Caco-2 (cell line): ENCODE results near the gene GPR78. TPM values are rescaled to one million over a fixed set of nuclear protein-coding genes. Genes with fewer than 3 reads are reported as not detected.

ENCODE experiments used
- Bru-seq: library from RNA; stranded (reverse); fragments of 400-500 nt; gene quantifications from one replicate; lab custom pipeline; 2021; lab: Mats Ljungman, UMichigan
- BruChase-seq, 2 experiments: library from RNA; stranded (reverse); fragments of 400-500 nt; gene quantifications; one replicate each; lab custom pipeline; 2021; lab: Mats Ljungman, UMichigan
- BruUV-seq: library from RNA; stranded (reverse); fragments of 400-500 nt; replicated peaks from 2 replicates; lab custom pipeline; 2021; lab: Mats Ljungman, UMichigan
- CTCF ChIA-PET: fragments of 300-600 bp; sonication (Branson Sonifier 250); formaldehyde crosslinking; loops from one replicate; lab custom pipeline; 2022; ENCODE audit warnings: antibody characterized with exemption; lab: Charles Lee
- POLR2A ChIA-PET: fragments of 300-600 bp; sonication (Branson Sonifier 250); formaldehyde crosslinking; loops from one replicate; lab custom pipeline; 2022; ENCODE audit warnings: antibody characterized with exemption; lab: Charles Lee
- DNase-seq, 2 experiments: peaks; one replicate each; pipeline versions ENCODE4 v3.0.0 to v3.0.0-alpha.2; 2020 to 2022
- H3K27me3 ChIP-seq: replicated peaks from 2 replicates; pipeline ENCODE4 v1.6.0; 2011; ENCODE audit warnings: low read length; ENCODE audit not compliant: control insufficient read depth, insufficient read depth
- H3K36me3 ChIP-seq: 2 replicates; pipeline ENCODE4 v1.5.1; 2011; ENCODE audit warnings: low read length; ENCODE audit not compliant: control insufficient read depth, insufficient read depth
- H3K4me1 ChIP-seq: fragments of 250-450 bp; sonication (Bioruptor Pico); 2 replicates; pipeline ENCODE4 v1.5.1; 2020; ENCODE audit warnings: mild to moderate bottlenecking
- H3K4me3 ChIP-seq: 2 replicates; pipeline ENCODE4 v1.5.1; 2011; ENCODE audit warnings: low read depth, mild to moderate bottlenecking, control low read depth, low read length
- H3K9me3 ChIP-seq: fragments of 250-450 bp; sonication (Bioruptor Pico); 2 replicates; pipeline ENCODE4 v1.5.1; 2020; ENCODE audit warnings: mild to moderate bottlenecking, moderate library complexity
- H3K27ac Mint-ChIP-seq: one replicate; pipeline ENCODE4 v1.8.0; 2022; ENCODE audit warnings: mixed read lengths; ENCODE audit not compliant: unreplicated experiment
- H3K27me3 Mint-ChIP-seq: one replicate; pipeline ENCODE4 v1.8.0; 2022; ENCODE audit warnings: mixed read lengths; ENCODE audit not compliant: insufficient read depth, unreplicated experiment
- H3K36me3 Mint-ChIP-seq: one replicate; pipeline ENCODE4 v1.8.0; 2022; ENCODE audit warnings: mild to moderate bottlenecking, mixed read lengths; ENCODE audit not compliant: insufficient read depth, unreplicated experiment
- H3K4me1 Mint-ChIP-seq: one replicate; pipeline ENCODE4 v1.8.0; 2022; ENCODE audit warnings: low read depth, mixed read lengths; ENCODE audit not compliant: unreplicated experiment
- H3K4me3 Mint-ChIP-seq: one replicate; pipeline ENCODE4 v1.8.0; 2022; ENCODE audit warnings: mild to moderate bottlenecking, moderate library complexity, mixed read lengths; ENCODE audit not compliant: unreplicated experiment
- H3K9me3 Mint-ChIP-seq: one replicate; pipeline ENCODE4 v1.8.0; 2022; ENCODE audit warnings: mixed read lengths; ENCODE audit not compliant: unreplicated experiment
- intact Hi-C: fragments of 100-400 bp; cut with micrococcal nuclease; formaldehyde crosslinking; loops from one replicate; pipeline ENCODE4 v1.10.0; 2022; ENCODE audit not compliant: unreplicated experiment
- long read RNA-seq: library from polyadenylated mRNA; stranded (forward); transcript quantifications from one replicate; pipeline ENCODE4 v2.0.0, GENCODE V29; 2022
- total RNA-seq: library from RNA; stranded (reverse); gene quantifications from 2 replicates; pipeline ENCODE4 v1.2.3, GENCODE V29; 2022
- TF ChIP-seq, protein P1 (sequence below), 2 experiments: fragments of 200-600 bp in 1 of 2; IDR thresholded peaks; 1 replicate in 1 of 2; 2 replicates in 1 of 2; pipeline versions ENCODE4 v1.5.1 to v1.8.0; 2011 to 2022; ENCODE audit warnings: antibody characterized with exemption in 1 of 2, control low read depth in 1 of 2, inconsistent platforms in 1 of 2, low read depth in 1 of 2, low read length in 1 of 2, mild to moderate bottlenecking in 1 of 2, moderate library complexity in 1 of 2; ENCODE audit not compliant: insufficient read depth in 1 of 2, severe bottlenecking in 1 of 2, unreplicated experiment in 1 of 2

The GPR78 gene, protein sequence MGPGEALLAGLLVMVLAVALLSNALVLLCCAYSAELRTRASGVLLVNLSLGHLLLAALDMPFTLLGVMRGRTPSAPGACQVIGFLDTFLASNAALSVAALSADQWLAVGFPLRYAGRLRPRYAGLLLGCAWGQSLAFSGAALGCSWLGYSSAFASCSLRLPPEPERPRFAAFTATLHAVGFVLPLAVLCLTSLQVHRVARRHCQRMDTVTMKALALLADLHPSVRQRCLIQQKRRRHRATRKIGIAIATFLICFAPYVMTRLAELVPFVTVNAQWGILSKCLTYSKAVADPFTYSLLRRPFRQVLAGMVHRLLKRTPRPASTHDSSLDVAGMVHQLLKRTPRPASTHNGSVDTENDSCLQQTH
- 0.68 and 0.79 TPM in 2 replicates for total RNA-seq
- Bru-seq, nascent RNA, result percentile 5 among the genes with signal in this experiment
- BruChase-seq, experiment 1, labeled RNA remaining after a 2-hour chase, result percentile 13 among the genes with signal in this experiment
- BruChase-seq, experiment 2, labeled RNA remaining after a 6-hour chase, result percentile 18 among the genes with signal in this experiment
- long read RNA-seq, result 0 reads

DNA sequence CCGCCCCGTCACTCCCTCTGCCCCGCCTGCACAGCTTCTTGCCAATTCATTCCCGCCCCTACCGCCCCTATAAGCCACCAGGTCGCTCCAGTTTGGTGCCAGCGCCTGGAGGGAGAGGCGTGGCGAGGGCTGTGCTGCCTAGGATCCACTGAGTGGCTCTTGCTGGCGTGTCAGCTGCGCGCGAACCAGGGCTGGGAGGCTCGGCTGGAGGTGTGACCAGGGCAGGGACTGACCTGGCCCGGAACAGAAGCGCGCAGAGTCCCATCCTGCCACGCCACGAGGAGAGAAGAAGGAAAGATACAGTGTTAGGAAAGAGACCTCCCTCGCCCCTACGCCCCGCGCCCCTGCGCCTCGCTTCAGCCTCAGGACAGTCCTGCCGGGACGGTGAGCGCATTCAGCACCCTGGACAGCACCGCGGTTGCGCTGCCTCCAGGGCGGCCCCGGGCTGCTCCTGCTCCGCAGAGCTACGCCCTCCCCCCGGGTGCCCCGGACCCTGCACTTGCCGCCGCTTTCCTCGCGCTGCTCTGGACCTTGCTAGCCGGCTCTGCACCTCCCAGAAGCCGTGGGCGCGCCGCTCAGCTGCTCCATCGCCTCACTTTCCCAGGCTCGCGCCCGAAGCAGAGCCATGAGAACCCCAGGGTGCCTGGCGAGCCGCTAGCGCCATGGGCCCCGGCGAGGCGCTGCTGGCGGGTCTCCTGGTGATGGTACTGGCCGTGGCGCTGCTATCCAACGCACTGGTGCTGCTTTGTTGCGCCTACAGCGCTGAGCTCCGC, at the start of gene GPR78:
Gene GPR78, plus strand, starts transcription at position 72 of the 773 bp plus-strand sequence. Its CDS starts 591 bp downstream, at position 663.
- intact Hi-C loops, result no loop called here
- H3K27ac Mint-ChIP-seq, result no peak within 1 kb of the TSS
- no peaks in the 10 kb centered on the region for H3K27me3 ChIP-seq
- H3K4me1 ChIP-seq, result no peaks in the 10 kb centered on the region
- BruUV-seq, result no TSS peak
- ChIA-PET CTCF (interaction anchor here (0.6 to 0.9 kb wide), 2 partner anchors 12 to 112 kb away, joined by 3 to 4 read pairs; no protein-coding TSS in a partner anchor), POLR2A (no interaction called here)
- peak; percentile 75 to 90 for DNase-seq
- no peak within 1 kb of the TSS for H3K4me3 ChIP-seq
- H3K9me3 ChIP-seq, result no peaks in the 10 kb centered on the region
- H3K27me3 Mint-ChIP-seq, result peaks cover 15% of the 10 kb centered on the region
- no peaks in the 10 kb centered on the region for H3K36me3 Mint-ChIP-seq
- no peaks in the 10 kb centered on the region for H3K9me3 Mint-ChIP-seq
- H3K36me3 ChIP-seq, result no peaks in the 10 kb centered on the region
- TF ChIP-seq, protein P1, sequence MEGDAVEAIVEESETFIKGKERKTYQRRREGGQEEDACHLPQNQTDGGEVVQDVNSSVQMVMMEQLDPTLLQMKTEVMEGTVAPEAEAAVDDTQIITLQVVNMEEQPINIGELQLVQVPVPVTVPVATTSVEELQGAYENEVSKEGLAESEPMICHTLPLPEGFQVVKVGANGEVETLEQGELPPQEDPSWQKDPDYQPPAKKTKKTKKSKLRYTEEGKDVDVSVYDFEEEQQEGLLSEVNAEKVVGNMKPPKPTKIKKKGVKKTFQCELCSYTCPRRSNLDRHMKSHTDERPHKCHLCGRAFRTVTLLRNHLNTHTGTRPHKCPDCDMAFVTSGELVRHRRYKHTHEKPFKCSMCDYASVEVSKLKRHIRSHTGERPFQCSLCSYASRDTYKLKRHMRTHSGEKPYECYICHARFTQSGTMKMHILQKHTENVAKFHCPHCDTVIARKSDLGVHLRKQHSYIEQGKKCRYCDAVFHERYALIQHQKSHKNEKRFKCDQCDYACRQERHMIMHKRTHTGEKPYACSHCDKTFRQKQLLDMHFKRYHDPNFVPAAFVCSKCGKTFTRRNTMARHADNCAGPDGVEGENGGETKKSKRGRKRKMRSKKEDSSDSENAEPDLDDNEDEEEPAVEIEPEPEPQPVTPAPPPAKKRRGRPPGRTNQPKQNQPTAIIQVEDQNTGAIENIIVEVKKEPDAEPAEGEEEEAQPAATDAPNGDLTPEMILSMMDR (IDR thresholded peaks at IDR 0.05; ENCODE audit: insufficient read depth in 1 of 2, low read depth in 1 of 2, low read length in 1 of 2, severe bottlenecking in 1 of 2, unreplicated experiment in 1 of 2), result peak in 1 of 2 experiments; percentile 2
- H3K4me1 Mint-ChIP-seq, result no peaks in the 10 kb centered on the region
- peak within 1 kb of the TSS; percentile 43 for H3K4me3 Mint-ChIP-seq

- Mint-ChIP-seq H3K4me1 (peaks cover 36% of the 10 kb centered on the region), H3K27me3 (no peaks in the 10 kb centered on the region), H3K4me3 (peak overlapping the region; percentile 33), H3K27ac (peak overlapping the region; percentile 78), H3K9me3 (peaks cover 14% of the 10 kb centered on the region), H3K36me3 (peaks cover 19% of the 10 kb centered on the region)
- Histone ChIP-seq H3K4me3 (no peak overlapping the region), H3K9me3 (peaks cover 17% of the 10 kb centered on the region), H3K4me1 (peaks cover 39% of the 10 kb centered on the region), H3K27me3 (no peaks in the 10 kb centered on the region), H3K36me3 (no peaks in the 10 kb centered on the region; the same call in 1 of the 2 replicates)
- BruUV-seq, result no TSS peak
- DNase-seq, result peak; percentile 59 to 67
- CTCF ChIA-PET, result no interaction called here
- TF ChIP-seq, protein P1 (IDR thresholded peaks at IDR 0.05; ENCODE audit: insufficient read depth in 1 of 2, low read depth in 1 of 2, low read length in 1 of 2, severe bottlenecking in 1 of 2, unreplicated experiment in 1 of 2), result no peak
- intact Hi-C loops, result loop anchor here (5.0 kb wide), 2 partner anchors 40 to 70 kb away; no protein-coding TSS in a partner anchor
- POLR2A ChIA-PET, result no interaction called here
Observed at GRCh38 chr4:8532245-8532781, 47.9 kb upstream of the GPR78 start.
